ENCODE results near the gene STX19.

The STX19 gene

GRCh38 chr3:93989241-93989640, 39.2 kb downstream of the STX19 start:
- ChIA-PET POLR2A (no interaction called here), CTCF (interaction anchor here (1.1 to 11.6 kb wide), 4 partner anchors 9 to 113 kb away, joined by 3 to 100 read pairs (median 4); partner anchors contain the start of gene ARL13B)
- DNase-seq (ENCODE audit: low read depth, low spot score), result no peak
- no peak overlapping the region for H3K4me3 ChIP-seq (ENCODE audit: low read depth, low read length)
- TF ChIP-seq, protein P1, sequence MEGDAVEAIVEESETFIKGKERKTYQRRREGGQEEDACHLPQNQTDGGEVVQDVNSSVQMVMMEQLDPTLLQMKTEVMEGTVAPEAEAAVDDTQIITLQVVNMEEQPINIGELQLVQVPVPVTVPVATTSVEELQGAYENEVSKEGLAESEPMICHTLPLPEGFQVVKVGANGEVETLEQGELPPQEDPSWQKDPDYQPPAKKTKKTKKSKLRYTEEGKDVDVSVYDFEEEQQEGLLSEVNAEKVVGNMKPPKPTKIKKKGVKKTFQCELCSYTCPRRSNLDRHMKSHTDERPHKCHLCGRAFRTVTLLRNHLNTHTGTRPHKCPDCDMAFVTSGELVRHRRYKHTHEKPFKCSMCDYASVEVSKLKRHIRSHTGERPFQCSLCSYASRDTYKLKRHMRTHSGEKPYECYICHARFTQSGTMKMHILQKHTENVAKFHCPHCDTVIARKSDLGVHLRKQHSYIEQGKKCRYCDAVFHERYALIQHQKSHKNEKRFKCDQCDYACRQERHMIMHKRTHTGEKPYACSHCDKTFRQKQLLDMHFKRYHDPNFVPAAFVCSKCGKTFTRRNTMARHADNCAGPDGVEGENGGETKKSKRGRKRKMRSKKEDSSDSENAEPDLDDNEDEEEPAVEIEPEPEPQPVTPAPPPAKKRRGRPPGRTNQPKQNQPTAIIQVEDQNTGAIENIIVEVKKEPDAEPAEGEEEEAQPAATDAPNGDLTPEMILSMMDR (IDR thresholded peaks at IDR 0.05; ENCODE audit: insufficient read depth, low read length, missing control alignments), result no peak

- ChIA-PET CTCF (interaction anchor here (1.1 to 11.6 kb wide), 4 partner anchors 8 to 113 kb away, joined by 3 to 100 read pairs (median 4); partner anchors contain the start of gene ARL13B), POLR2A (no interaction called here)
- no peak overlapping the region for H3K4me3 ChIP-seq (ENCODE audit: low read depth, low read length)
- TF ChIP-seq, protein P1 (IDR thresholded peaks at IDR 0.05; ENCODE audit: insufficient read depth, low read length, missing control alignments), result no peak
- no peak for DNase-seq (ENCODE audit: low read depth, low spot score)
These were observed 39.6 kb downstream of the STX19 start for GRCh38 chr3:93988764-93989163.

GRCh38 chr3:93988283-93988682, 40.1 kb downstream of the STX19 start:
- CTCF ChIA-PET, result interaction anchor here (1.2 to 11.6 kb wide), 2 partner anchors 16 to 83 kb away, joined by 4 to 100 read pairs; no protein-coding TSS in a partner anchor
- DNase-seq (ENCODE audit: low read depth, low spot score), result no peak
- no peak overlapping the region for H3K4me3 ChIP-seq (ENCODE audit: low read depth, low read length)
- TF ChIP-seq, protein P1 (IDR thresholded peaks at IDR 0.05; ENCODE audit: insufficient read depth, low read length, missing control alignments), result no peak
- POLR2A ChIA-PET, result no interaction called here

GRCh38 chr3:93984618-93985017, 43.8 kb downstream of the STX19 start:
- DNase-seq (ENCODE audit: low read depth, low spot score), result no peak
- TF ChIP-seq, protein P1 (IDR thresholded peaks at IDR 0.05; ENCODE audit: insufficient read depth, low read length, missing control alignments), result no peak
- no peak overlapping the region for H3K4me3 ChIP-seq (ENCODE audit: low read depth, low read length)
- ChIA-PET POLR2A (no interaction called here), CTCF (interaction anchor here (1.5 to 11.6 kb wide), 2 partner anchors 10 to 19 kb away, joined by 3 to 100 read pairs; no protein-coding TSS in a partner anchor)

- ChIA-PET CTCF (no interaction called here), POLR2A (no interaction called here)
- no peak overlapping the region for H3K4me3 ChIP-seq (ENCODE audit: low read depth, low read length)
- TF ChIP-seq, protein P1 (IDR thresholded peaks at IDR 0.05; ENCODE audit: insufficient read depth, low read length, missing control alignments), result no peak
- DNase-seq (ENCODE audit: low read depth, low spot score), result no peak
These were observed 45.0 kb downstream of the STX19 start for GRCh38 chr3:93983408-93983807.

DNA sequence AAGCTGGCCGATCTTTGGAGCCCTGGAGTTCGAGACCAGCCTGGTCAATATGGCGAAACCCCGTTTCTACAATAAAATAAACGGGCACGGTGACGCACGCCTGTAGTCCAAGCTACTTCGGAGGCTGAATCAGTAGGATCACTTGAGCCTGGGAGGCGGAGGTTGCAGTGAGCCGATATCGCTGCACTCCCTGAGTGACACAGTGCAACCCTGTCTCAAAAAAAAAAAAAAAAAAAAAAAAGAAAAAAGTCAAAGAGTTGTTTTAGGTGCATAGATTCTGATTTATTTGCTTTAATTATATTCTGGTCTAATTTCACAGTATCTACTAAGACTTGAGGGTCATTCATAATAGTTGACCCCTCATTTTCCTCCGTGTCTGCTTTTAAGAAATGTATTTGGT, 46.7 kb downstream of the STX19 start:
- TF ChIP-seq, protein P1 (IDR thresholded peaks at IDR 0.05; ENCODE audit: insufficient read depth, low read length, missing control alignments), result no peak
- H3K4me3 ChIP-seq (ENCODE audit: low read depth, low read length), result no peak overlapping the region
- DNase-seq (ENCODE audit: low read depth, low spot score), result no peak
- POLR2A ChIA-PET, result no interaction called here
- CTCF ChIA-PET, result interaction anchor here (0.8 to 1.4 kb wide), 2 partner anchors 18 to 88 kb away, joined by 3 to 4 read pairs; no protein-coding TSS in a partner anchor

Data from AG04449 (cell line).